BE2C (cell line): ENCODE results near the gene PTPRG.

Experiments used
- DNase-seq: peaks from one replicate; pipeline ENCODE4 v3.0.0-alpha.2; 2020
- H3K27me3 ChIP-seq: fragments of 250-450 bp; sonication (Bioruptor Pico); 2 replicates; pipeline ENCODE4 v1.5.1; 2020; ENCODE audit warnings: mild to moderate bottlenecking
- H3K36me3 ChIP-seq: fragments of 250-450 bp; sonication (Bioruptor Pico); 2 replicates; pipeline ENCODE4 v1.5.1; 2020; ENCODE audit warnings: mild to moderate bottlenecking
- H3K4me1 ChIP-seq: fragments of 250-450 bp; sonication (Bioruptor Pico); 2 replicates; pipeline ENCODE4 v1.5.1; 2020
- H3K4me3 ChIP-seq: 2 replicates; pipeline ENCODE4 v1.5.1; 2011; ENCODE audit warnings: low read depth, low read length
- H3K9me3 ChIP-seq: fragments of 250-450 bp; sonication (Bioruptor Pico); 2 replicates; pipeline ENCODE4 v1.5.1; 2020
- CTCF ChIP-seq: IDR thresholded peaks from 2 replicates; pipeline ENCODE4 v1.5.1; 2012; ENCODE audit warnings: mild to moderate bottlenecking, low read depth, low read length

Gene PTPRG

GRCh38 chr3:61863579-61863978 lies 302.2 kb downstream of the PTPRG start:
- no peak for DNase-seq
- H3K4me3 ChIP-seq: no peak overlapping the region
- no peaks in the 10 kb centered on the region for H3K36me3 ChIP-seq
- no peak for TF ChIP-seq CTCF
- no peaks in the 10 kb centered on the region for H3K27me3 ChIP-seq
- no peaks in the 10 kb centered on the region for H3K9me3 ChIP-seq
- no peaks in the 10 kb centered on the region for H3K4me1 ChIP-seq

DNA sequence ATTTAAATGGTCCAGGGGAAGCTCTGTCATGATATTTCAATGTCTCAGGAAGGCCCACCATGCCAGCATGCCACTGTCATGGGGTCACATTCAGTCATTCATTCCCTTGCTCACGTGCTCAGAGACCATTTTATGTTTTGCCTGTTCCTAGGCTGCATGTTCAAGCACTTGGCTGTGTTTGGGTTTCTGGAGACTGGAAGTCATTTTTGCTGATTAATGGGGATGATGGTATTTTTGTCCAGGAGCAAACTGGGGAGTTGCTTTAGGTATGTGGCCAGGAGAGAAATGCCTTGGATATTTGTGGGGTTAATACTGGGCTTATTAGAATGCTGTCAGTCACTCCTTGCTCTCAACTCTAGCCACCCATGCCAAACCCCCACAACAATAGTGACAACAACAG lies 303.5 kb downstream of the PTPRG start:
- H3K36me3 ChIP-seq: no peaks in the 10 kb centered on the region
- no peak for DNase-seq
- TF ChIP-seq CTCF: no peak
- no peaks in the 10 kb centered on the region for H3K9me3 ChIP-seq
- H3K4me1 ChIP-seq: no peaks in the 10 kb centered on the region
- no peak overlapping the region for H3K4me3 ChIP-seq
- H3K27me3 ChIP-seq: no peaks in the 10 kb centered on the region

DNA sequence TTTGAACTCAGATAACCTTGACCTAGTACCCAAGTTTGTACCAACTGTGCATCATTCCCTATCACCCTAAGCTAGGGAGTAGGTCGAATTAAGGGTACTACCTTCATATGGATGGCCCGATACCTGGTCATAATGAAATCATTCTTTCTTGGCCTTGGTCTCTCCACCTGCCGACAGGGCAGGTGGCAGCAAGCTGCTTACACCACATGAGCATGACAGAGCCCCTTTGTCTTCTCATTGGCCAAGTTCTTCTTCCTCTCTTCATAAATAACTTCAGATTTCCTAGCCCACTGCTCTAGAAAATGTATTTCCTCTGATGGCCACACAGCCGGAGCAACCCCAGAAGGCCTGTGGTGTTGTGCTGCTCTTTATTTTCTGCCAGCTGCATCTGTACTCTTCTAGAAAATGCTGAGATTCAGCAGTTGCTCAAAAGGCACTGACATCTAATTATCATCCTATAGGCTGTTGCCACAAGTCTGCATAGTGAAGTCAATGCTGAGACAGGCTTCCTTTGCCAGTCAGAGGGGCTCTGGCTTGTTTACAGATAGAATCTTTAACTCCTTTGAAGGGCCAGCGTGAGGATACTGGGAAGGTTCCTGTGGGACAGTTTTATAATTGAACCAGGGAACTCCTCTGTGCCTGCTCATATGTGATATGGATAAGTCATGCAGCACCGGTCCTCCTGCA lies 304.2 kb downstream of the PTPRG start:
- TF ChIP-seq CTCF: no peak

GRCh38 chr3:61866153-61866542 lies 304.8 kb downstream of the PTPRG start:
- TF ChIP-seq CTCF: no peak
- DNase-seq: no peak
- no peaks in the 10 kb centered on the region for H3K9me3 ChIP-seq
- no peaks in the 10 kb centered on the region for H3K36me3 ChIP-seq
- H3K4me1 ChIP-seq: no peaks in the 10 kb centered on the region
- no peaks in the 10 kb centered on the region for H3K27me3 ChIP-seq
- no peak overlapping the region for H3K4me3 ChIP-seq

More for the DNA sequence above, 304.2 kb downstream of the PTPRG start:
- H3K4me1 ChIP-seq: no peaks in the 10 kb centered on the region
- H3K27me3 ChIP-seq: no peaks in the 10 kb centered on the region
- no peak overlapping the region for H3K4me3 ChIP-seq
- no peaks in the 10 kb centered on the region for H3K36me3 ChIP-seq
- peak; percentile 12 for DNase-seq
- H3K9me3 ChIP-seq: no peaks in the 10 kb centered on the region

GRCh38 chr3:61866961-61867461 lies 305.6 kb downstream of the PTPRG start:
- no peaks in the 10 kb centered on the region for H3K36me3 ChIP-seq
- DNase-seq: no peak
- no peaks in the 10 kb centered on the region for H3K4me1 ChIP-seq
- TF ChIP-seq CTCF: no peak
- H3K4me3 ChIP-seq: no peak overlapping the region
- H3K27me3 ChIP-seq: no peaks in the 10 kb centered on the region
- H3K9me3 ChIP-seq: no peaks in the 10 kb centered on the region

DNA sequence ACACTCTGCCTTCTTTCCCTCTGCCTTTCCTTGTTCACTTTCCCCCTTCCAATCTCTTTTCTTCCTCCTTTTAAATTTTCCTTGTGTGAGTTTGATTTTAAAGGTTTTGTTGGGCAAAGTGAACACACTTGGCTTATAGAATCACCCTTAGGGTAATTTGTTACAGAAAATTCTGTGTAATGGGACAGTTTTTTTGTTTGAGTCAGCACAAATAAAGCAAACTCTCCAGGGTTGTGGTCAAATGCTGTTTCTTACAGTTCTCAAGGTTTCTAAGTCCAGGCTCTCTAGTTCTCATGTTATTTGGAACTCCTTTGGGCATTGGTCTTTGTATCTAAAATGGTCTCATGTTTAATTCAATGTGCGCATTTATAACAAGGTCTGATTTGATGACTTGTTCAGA lies 307.1 kb downstream of the PTPRG start:
- H3K4me3 ChIP-seq: no peak overlapping the region
- no peaks in the 10 kb centered on the region for H3K9me3 ChIP-seq
- DNase-seq: no peak
- H3K27me3 ChIP-seq: no peaks in the 10 kb centered on the region
- H3K36me3 ChIP-seq: no peaks in the 10 kb centered on the region
- TF ChIP-seq CTCF: no peak
- H3K4me1 ChIP-seq: no peaks in the 10 kb centered on the region
